GM08714 (cell line): ENCODE data around the gene RABGAP1L.
A peak's percentile ranks its signal among the peaks of the same experiment; 100 is the strongest.
"Not testable (repeated sequence)": the region's sequence is repeated elsewhere in the genome, so short reads cannot be mapped to it uniquely, and the experiment has no call there.

Experiments
- H3K4me3 ChIP-seq: fragments of 200-500 bp; sonication (Bioruptor generic); 2 replicates; pipeline ENCODE4 v1.5.1; 2014; ENCODE audit warnings: mild to moderate bottlenecking, low read length, inconsistent platforms
- ZNF274 ChIP-seq: IDR thresholded peaks from 2 replicates; pipeline ENCODE4 v1.6.1; 2012; ENCODE audit warnings: mild to moderate bottlenecking, low read depth, low read length

Gene RABGAP1L

DNA sequence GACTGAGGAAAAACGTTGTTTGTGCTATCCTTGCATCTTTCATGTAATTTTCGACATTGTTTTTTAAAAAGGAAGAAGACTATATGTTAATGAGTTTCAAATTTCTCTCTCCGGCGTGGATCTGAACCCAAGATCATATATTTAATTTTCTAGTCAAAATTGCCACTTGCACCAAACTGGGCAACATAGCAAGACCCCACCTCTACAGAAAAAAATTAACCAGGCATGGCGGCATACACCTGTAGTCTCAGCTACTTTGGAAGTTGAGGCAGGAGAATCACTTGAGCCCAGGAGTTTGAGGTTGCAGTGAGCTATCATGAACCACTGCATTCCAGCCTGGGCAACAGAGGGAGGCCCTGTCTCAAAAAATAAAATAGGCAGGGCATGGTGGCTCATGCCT, 16.5 kb upstream of the RABGAP1L start:
- H3K4me3 ChIP-seq = no peak overlapping the region
- no peak for TF ChIP-seq ZNF274

DNA sequence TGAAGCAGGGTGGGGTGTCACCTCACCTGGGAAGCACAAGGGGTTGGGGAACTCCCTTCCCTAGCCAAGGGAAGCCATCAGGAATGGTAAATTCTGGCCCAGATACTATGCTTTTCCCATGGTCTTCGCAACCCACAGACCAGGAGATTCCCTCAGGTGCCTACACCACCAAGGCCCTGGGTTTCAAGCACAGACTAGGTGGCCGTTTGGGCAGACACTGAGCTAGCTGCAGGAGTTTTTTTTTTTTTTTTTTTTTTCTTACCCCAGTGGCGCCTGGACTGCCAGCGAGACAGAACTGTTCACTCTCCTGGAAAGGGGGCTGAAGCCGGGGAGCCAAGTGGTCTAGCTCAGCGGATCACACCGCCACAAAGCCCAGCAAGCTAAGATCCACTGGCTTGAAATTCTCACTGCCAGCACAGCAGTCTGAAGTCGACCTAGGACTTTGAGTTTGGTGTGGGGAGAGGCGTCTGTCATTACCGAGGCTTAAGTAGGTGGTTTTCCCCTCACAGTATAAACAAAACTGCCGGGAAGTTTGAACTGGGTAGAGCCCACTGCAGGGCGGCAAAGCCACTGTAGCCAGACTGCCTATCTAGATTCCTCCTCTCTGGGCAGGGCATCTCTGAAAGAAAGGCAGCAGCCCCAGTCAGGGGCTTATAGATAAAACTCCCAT, 15.5 kb upstream of the RABGAP1L start:
- H3K4me3 ChIP-seq = not testable (repeated sequence)

DNA sequence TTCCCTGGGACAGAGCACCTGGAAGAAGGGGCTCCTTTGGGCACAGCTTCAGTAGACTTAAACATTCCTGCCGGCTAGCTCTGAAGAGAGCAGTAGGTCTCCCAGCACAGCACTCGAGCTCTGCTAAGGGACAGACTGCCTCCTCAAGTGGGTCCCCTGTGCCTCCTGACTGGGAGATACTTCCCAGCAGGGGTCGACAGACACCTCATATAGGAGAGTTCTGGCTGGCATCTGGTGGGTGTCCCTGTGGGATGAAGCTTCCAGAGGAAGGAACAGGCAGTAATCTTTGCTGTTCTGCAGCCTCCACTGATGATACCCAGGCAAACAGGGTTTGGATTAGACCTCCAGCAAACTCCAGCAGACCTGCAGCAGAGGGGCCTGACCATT, 14.9 kb upstream of the RABGAP1L start:
- not testable (repeated sequence) for H3K4me3 ChIP-seq

DNA sequence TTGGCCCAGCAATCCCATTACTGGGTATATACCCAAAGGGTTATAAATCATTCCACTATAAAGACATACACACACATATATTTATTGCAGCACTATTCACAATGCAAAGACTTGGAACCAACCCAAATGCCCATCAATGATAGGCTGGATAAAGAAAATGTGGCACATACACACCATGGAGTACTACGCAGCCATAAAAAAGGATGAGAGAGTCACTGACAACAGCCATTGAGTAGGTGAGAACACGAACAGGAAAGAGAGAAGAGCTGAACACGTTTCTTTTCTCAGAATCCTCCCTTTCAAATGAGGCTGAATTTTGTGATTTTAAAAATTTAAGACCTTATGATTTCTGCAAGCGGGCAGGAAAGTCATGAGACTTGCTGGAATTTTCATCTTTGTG, 10.1 kb upstream of the RABGAP1L start:
- TF ChIP-seq ZNF274 = no peak
- no peak overlapping the region for H3K4me3 ChIP-seq

DNA sequence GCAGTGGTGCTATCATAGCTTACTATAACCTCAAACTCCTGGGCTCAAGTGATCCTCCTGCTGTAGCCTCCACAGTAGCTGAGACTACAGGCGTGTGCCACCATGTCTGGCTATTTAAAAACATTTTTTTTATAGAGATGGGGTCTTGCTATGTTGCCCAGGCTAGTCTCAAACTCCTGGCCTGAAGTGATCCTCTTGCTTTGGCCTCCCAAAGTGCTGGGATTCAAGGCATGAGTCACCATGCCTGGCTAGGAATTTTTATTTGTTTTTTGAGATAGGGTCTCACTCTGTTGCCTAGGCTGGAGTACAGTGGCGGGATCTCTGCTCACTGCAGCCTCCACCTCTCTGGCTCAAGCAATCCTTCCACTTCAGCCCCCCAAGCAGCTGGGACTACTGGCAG, 8.8 kb upstream of the RABGAP1L start:
- no peak for TF ChIP-seq ZNF274
- no peak overlapping the region for H3K4me3 ChIP-seq

DNA sequence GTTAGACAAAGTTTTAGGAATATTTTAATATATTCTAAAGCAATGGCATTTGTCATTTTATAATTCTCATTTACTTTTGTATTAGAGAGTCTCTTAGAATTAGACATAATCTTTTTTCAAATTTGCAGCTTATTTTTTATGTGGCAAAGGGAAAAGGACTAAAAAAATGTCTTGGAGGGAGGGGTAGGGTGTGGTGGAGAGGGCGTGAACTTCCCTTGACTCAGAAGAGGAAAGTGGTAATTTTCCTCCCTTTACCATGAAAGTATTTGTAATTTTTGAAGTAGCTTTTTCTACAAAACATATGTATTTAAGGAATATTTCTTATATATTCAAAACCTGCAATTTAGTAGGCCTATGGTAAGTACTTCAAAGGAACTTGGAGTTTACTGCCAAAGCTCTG, 6.9 kb upstream of the RABGAP1L start:
- H3K4me3 ChIP-seq = no peak overlapping the region
- no peak for TF ChIP-seq ZNF274

DNA sequence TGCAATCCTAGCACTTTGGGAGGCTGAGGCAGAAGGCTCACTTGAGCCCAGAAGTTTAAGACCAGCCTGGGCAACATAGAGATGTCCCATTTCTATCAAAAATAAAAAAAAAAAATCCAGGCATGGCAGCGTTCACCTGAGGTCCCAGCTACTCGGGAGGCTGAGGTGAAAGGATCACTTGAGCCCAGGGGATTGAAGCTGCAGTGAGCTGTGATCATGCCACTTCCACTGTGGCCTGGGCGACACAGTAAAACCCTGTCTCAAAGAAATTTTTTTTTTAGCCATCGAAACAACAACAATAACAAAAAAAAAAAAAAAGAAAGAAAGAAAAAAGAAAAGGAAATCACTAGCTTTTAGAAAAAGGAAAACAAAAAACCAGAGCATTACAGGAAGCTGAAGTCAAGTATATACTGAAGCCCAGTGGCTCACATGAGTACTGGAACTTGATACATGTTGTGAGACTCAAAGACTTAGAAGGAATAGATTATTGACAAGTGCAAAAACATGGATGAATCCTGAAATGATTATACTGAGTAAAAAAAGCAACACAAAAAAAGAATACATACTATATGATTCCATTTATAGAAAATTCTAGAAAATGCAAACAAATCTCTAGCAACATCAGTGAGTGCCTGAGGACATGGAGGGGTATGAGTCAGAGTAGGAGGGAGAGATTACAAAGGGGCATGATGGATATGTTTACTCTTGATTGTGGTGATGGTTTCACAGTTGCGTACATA, 6.1 kb upstream of the RABGAP1L start:
- no peak for TF ChIP-seq ZNF274
- H3K4me3 ChIP-seq = no peak overlapping the region

DNA sequence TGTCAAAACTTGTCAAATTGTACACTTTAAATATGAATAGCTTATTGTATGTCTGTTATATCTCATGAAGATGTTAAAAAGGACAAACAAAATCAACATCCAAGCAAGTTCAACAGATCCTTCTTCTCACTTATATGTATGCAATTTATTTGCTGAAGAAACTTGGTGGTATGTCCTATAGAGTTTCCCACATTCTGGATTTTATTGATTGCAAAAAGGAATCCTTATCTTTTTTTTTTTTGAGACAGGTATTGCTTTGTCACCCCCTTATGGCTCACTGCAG, 5.6 kb upstream of the RABGAP1L start:
- TF ChIP-seq ZNF274 = no peak
- H3K4me3 ChIP-seq = no peak overlapping the region

DNA sequence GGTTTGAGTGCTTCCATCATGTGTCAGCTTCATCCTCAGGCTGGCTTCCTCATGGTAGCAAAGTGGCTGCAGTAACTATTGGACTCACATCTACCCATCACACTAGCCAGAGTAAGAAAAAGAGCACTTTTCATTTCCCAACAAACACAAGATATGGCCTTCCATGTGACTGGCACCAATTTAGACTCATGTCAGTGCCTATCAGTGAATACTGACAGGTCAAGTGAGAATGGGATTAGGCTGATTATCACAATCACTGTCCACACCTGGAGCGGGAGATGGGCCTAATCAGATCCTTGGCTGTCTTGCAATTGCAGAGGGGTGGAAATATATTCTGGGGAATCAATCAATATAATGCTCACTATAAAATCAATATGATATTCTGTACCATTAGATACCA, 2.9 kb upstream of the RABGAP1L start:
- no peak for TF ChIP-seq ZNF274
- no peak overlapping the region for H3K4me3 ChIP-seq

DNA sequence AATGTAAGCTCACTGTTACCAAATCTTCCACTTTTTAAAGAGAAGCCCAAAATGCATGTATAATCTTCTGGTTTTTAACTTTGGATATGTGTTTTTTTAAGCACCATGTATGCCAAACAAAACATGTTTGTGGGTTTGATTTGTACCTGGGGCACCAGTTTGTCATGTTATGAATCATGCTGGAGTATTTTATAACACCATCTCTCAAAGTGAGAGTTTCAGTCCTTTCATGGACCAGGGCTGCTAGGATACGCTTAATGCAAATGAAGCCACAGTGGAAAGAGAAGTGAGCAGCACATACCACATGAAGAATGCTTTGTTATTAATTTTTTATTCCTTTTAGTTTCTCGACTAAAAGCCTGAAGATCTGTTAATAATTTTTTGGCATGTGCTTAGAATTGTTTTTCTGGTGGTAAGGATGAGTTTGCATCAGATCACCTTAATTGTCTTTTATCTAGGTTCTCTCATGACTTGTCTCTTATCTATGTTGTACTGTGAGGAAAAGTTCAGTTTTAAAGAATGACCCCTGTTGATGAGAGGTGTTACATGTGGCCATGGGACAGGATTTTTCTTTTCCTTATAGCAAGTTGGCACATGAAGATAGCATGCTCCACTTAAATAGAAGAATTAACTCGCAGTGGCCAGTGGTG, 2.0 kb upstream of the RABGAP1L start:
- no peak overlapping the region for H3K4me3 ChIP-seq
- TF ChIP-seq ZNF274 = no peak

DNA sequence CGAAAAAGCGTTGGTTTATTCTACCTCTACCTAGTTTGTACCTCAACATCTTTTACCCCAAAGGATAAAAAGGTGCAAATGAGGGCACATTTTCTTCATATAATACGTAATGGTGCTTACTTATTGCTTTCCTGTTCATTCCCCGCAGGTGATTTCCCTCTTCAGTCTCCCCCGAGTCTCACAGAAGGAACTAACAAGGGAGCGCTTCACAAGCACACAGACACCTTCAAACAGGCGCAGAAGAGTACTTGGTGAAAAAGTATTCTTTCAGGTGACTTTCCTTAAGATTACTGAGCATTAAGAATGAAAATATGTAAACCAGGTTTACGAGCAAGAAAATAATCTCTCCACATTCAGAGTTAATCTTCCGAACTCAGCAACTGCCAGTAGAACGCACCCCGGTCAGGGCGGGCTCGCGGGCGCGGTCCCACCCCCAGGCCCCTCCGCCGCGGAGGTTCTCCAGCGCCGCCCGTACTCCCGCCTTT, 511 bp upstream of the RABGAP1L start:
- TF ChIP-seq ZNF274 = no peak
- H3K4me3 ChIP-seq = peak overlapping the region; percentile 78

DNA sequence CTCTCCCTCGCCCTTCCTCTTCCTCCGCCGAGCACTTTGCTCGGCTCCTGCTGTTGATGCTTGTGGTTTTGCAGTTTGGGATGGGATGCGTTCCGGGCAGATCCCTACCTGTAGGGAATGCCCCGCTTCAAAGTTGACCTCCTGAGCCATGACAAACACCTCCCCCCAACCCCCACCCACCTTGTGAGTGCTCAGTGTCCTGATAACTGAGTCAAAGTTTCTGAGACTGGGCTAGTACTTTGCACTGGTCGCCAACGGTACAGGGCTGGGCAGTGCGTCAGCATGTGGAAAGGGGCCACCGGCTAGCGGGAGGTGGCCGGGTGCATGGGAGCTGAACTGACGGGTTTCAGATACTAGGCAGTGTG, 771 bp downstream of the RABGAP1L start:
- no peak for TF ChIP-seq ZNF274
- H3K4me3 ChIP-seq = peak overlapping the region; percentile 68

DNA sequence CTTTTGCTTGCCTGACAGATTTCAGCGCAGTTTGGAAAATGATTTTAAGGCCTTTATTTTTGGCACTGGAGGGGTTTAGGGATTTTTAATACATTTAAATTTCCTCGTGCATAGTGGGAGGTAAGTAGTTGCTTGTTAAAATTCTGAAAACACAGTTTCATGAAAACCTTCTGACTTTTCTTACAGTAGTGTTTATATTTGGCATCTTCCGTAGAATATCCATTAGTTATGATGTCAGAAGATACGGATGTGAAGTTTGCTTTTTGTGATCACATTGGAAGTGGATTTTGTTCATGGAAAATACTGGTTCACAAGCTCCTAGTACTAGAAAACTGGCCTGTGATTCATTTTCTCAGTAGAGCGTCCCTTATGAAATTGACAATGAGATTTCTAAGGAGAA, 1.3 kb downstream of the RABGAP1L start:
- peak overlapping the region; percentile 68 for H3K4me3 ChIP-seq
- TF ChIP-seq ZNF274 = no peak

DNA sequence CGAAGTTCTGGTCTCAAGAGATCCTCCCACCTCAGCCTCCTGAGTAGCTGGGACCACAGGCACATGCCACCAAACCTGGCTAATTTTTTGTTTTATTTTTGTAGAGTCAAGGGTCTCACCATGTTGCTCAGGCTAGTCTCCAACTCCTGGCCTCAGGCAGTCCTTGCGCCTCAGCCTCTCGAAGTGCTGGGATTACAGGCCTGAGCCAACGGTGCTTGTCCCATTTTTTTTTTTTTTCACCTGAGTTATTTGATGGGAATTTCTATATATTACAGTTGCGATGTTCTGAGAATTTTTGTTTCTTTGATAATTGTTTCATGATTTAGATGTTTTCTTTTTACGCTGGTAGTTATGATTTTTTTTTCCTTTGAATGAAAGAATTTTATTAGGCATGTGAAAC, 2.5 kb downstream of the RABGAP1L start:
- H3K4me3 ChIP-seq = peak overlapping the region; percentile 3; the same call in 1 of the 2 replicates
- TF ChIP-seq ZNF274 = no peak

DNA sequence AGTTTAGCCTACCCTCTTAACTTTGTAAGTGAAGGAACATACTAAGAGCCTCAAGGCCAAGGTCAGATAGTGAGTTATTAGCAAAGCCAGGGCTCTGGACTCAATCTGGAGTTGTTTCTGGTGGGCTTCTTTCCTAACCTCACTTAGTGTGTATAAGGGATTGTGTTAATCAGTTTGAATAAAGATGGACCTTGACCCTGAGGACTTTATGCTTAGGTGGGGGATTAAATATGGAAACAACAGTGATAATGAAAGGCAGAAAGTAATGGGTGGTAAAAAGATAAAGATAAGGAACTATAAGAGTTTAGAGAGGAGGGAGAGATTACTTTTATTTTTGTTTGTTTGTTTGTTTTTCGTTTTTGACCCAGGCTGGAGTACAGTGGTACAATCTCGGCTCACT, 5.5 kb downstream of the RABGAP1L start:
- TF ChIP-seq ZNF274 = no peak

More for the DNA sequence above, 5.5 kb downstream of the RABGAP1L start:
- no peak overlapping the region; the same call in 1 of the 2 replicates for H3K4me3 ChIP-seq
